MCF 10A (cell line): ENCODE results near the gene NOP53. TPM values are rescaled to one million over a fixed set of nuclear protein-coding genes. Genes with fewer than 3 reads are reported as not detected.

Source experiments
- BruUV-seq: library from RNA; stranded (reverse); fragments of 400-500 nt; replicated peaks from 2 replicates; lab custom pipeline; 2021; lab: Mats Ljungman, UMichigan
- CTCF ChIA-PET: fragments of 300-600 bp; sonication (Branson Sonifier 250); formaldehyde crosslinking; extraction: SDS; loops from one replicate; lab custom pipeline; 2021; ENCODE audit warnings: antibody characterized with exemption, inconsistent platforms; lab: Yijun Ruan, JAX
- POLR2A ChIA-PET: fragments of 300-600, 350-650 bp; sonication (Branson Sonifier 250); formaldehyde crosslinking; extraction: SDS; loops from one replicate; lab custom pipeline; 2020; ENCODE audit warnings: antibody characterized with exemption, inconsistent platforms; lab: Yijun Ruan, JAX
- DNase-seq: peaks from one replicate; pipeline ENCODE4 v3.0.0-alpha.2; 2018; ENCODE audit not compliant: unreplicated experiment
- H3K27ac Mint-ChIP-seq: one replicate; pipeline ENCODE4 v1.8.0; 2022; ENCODE audit warnings: mild to moderate bottlenecking, low read depth, mixed read lengths; ENCODE audit not compliant: unreplicated experiment
- H3K27me3 Mint-ChIP-seq: one replicate; pipeline ENCODE4 v1.8.0; 2022; ENCODE audit warnings: mixed read lengths; ENCODE audit not compliant: insufficient read depth, unreplicated experiment
- H3K36me3 Mint-ChIP-seq: one replicate; pipeline ENCODE4 v1.8.0; 2022; ENCODE audit warnings: mild to moderate bottlenecking, moderate library complexity, mixed read lengths; ENCODE audit not compliant: insufficient read depth, unreplicated experiment
- H3K4me1 Mint-ChIP-seq: one replicate; pipeline ENCODE4 v1.8.0; 2022; ENCODE audit warnings: mixed read lengths; ENCODE audit not compliant: insufficient read depth, unreplicated experiment
- H3K4me3 Mint-ChIP-seq: one replicate; pipeline ENCODE4 v1.8.0; 2022; ENCODE audit warnings: mild to moderate bottlenecking, moderate library complexity, mixed read lengths; ENCODE audit not compliant: unreplicated experiment
- H3K9me3 Mint-ChIP-seq: one replicate; pipeline ENCODE4 v1.8.0; 2022; ENCODE audit warnings: mixed read lengths; ENCODE audit not compliant: unreplicated experiment
- intact Hi-C: fragments of 100-400 bp; cut with micrococcal nuclease; formaldehyde crosslinking; loops from 2 replicates; pipeline ENCODE4 v1.14.1; 2022
- total RNA-seq: library from RNA; stranded (reverse); gene quantifications from 2 replicates; pipeline ENCODE4 v1.2.3, GENCODE V29; 2022
- TF ChIP-seq, protein P1 (sequence below): fragments of 200-600 bp; IDR thresholded peaks from one replicate; pipeline ENCODE4 v1.8.0; 2022; ENCODE audit warnings: antibody characterized with exemption, mild to moderate bottlenecking; ENCODE audit not compliant: unreplicated experiment

Gene NOP53
- total RNA-seq, 1 experiment from 2014 or later = 211 TPM

DNA sequence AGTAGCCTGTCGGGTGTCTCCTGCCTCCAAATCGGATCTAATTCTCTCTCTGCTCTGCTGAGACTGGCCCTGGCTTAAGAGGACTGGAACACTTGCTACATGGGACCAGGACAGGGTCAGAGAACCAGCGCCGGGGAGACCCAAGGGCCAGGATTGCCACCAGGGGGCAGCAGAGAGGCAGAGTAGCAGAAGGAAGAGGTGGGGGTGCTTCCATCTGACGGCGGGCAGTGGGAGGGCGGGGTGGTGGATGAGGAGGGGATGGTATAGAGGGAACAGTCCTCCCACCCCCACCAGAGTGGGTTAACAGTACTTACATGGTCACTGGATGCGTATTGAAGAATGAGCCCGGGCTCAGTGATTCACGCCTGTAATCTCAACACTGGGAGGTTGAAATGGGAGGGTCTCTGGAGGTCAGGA lies 45.1 kb downstream of the NOP53 start:
- ChIA-PET CTCF (interaction anchor here (0.6 to 1.5 kb wide), 29 partner anchors 9 to 757 kb away, joined by 3 to 14 read pairs (median 3); partner anchors contain the start of genes SELENOW, SYNGR4 and TMEM143), POLR2A (interaction anchor here (0.7 to 1.1 kb wide), 2 partner anchors 78 to 442 kb away, joined by 3 to 4 read pairs; partner anchors contain the start of gene DHX34)
- Mint-ChIP-seq H3K27ac (no peak overlapping the region), H3K9me3 (no peaks in the 10 kb centered on the region), H3K27me3 (no peaks in the 10 kb centered on the region), H3K4me3 (no peak overlapping the region), H3K36me3 (peaks cover 4% of the 10 kb centered on the region), H3K4me1 (peaks cover 9% of the 10 kb centered on the region)
- peak; percentile 82 for DNase-seq
- no TSS peak for BruUV-seq
- intact Hi-C loops = loop anchor here (1.0 kb wide), 1 partner anchor 73 kb away; no protein-coding TSS in a partner anchor
- TF ChIP-seq, protein P1, sequence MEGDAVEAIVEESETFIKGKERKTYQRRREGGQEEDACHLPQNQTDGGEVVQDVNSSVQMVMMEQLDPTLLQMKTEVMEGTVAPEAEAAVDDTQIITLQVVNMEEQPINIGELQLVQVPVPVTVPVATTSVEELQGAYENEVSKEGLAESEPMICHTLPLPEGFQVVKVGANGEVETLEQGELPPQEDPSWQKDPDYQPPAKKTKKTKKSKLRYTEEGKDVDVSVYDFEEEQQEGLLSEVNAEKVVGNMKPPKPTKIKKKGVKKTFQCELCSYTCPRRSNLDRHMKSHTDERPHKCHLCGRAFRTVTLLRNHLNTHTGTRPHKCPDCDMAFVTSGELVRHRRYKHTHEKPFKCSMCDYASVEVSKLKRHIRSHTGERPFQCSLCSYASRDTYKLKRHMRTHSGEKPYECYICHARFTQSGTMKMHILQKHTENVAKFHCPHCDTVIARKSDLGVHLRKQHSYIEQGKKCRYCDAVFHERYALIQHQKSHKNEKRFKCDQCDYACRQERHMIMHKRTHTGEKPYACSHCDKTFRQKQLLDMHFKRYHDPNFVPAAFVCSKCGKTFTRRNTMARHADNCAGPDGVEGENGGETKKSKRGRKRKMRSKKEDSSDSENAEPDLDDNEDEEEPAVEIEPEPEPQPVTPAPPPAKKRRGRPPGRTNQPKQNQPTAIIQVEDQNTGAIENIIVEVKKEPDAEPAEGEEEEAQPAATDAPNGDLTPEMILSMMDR = peak; percentile 84

DNA sequence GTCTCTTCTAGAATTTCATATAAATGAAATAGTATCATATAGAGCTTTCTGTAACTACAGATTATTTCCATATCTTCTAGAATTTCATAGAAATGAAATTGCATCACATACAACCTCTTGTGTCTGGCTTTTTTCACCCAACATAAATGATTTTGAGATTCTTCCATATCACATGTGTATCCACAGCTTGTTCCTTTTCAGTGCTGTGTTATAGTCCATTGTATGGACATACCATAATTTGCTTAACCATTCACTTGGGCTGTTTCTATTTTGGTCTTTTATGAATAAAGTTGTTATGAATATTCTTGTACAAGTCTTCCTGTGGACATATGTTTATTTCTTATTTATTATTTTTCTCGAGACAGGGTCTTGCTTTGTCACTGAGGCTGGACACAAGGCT lies 47.3 kb downstream of the NOP53 start:
- BruUV-seq = no TSS peak
- H3K27me3 Mint-ChIP-seq = no peaks in the 10 kb centered on the region

DNA sequence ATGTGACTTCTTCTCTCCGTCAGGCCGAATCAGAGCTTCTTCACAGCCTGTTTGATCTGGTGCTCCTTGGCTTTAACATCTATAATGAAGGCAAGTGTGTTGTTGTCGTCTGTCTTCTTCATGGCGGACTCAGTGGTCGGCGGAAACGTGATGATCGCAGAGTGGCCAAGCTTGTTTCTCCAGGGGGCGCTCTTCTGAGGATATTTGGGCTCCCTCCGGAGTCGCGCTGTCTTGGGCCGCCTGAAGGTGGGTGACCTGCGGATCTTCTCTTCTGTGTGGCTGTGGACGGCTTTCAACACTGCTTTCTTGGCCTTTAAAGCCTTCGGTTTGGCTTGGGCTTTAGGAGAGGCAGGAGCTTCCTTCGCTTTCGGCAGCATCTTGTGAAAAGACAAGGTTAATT lies 49.2 kb downstream of the NOP53 start:
- BruUV-seq = no TSS peak
- CTCF ChIA-PET = interaction anchor here (0.7 to 1.1 kb wide), 2 partner anchors 69 to 626 kb away, joined by 4 to 5 read pairs; no protein-coding TSS in a partner anchor
- intact Hi-C loops = no loop called here
- POLR2A ChIA-PET = no interaction called here
- DNase-seq = no peak
- H3K4me3 Mint-ChIP-seq = no peak overlapping the region
- H3K27ac Mint-ChIP-seq = no peak overlapping the region
- no peaks in the 10 kb centered on the region for H3K36me3 Mint-ChIP-seq
- H3K9me3 Mint-ChIP-seq = no peaks in the 10 kb centered on the region
- no peaks in the 10 kb centered on the region for H3K27me3 Mint-ChIP-seq
- H3K4me1 Mint-ChIP-seq = peaks cover 9% of the 10 kb centered on the region
- TF ChIP-seq, protein P1 = no peak

More for the DNA sequence above, 47.3 kb downstream of the NOP53 start:
- TF ChIP-seq, protein P1 = no peak
- Mint-ChIP-seq H3K36me3 (no peaks in the 10 kb centered on the region), H3K9me3 (no peaks in the 10 kb centered on the region), H3K4me1 (peaks cover 9% of the 10 kb centered on the region), H3K27ac (no peak overlapping the region), H3K4me3 (no peak overlapping the region)
- intact Hi-C loops = no loop called here
- ChIA-PET POLR2A (interaction anchor here (0.6 kb wide), 1 partner anchor 27 kb away, joined by 4 read pairs; no protein-coding TSS in a partner anchor), CTCF (interaction anchor here (0.6 to 1.9 kb wide), 5 partner anchors 8 to 71 kb away, joined by 3 to 9 read pairs (median 6); no protein-coding TSS in a partner anchor)
- no peak for DNase-seq

DNA sequence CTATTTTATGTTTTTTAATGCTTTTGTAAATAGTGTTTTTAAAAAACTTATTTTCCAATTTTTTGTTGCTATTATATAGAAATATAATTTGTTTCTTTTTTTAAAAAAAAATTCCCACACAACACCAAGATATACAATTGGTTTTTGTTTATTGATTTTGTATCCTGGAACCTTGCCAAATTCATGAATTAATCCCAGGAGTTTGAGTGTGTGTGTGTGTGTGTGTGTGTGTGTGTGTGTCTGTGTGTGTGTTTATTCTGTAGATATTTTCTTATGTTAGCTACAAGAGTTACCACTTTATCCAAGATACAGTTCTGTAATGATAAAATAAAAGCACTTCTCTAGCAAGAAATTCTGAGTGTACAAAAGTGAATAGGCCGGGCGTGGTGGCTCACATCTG lies 51.4 kb downstream of the NOP53 start:
- POLR2A ChIA-PET = interaction anchor here (0.7 kb wide), 2 partner anchors 72 to 634 kb away, joined by 3 read pairs; no protein-coding TSS in a partner anchor
- TF ChIP-seq, protein P1 = no peak
- DNase-seq = no peak
- intact Hi-C loops = no loop called here
- no peaks in the 10 kb centered on the region for H3K9me3 Mint-ChIP-seq
- H3K27ac Mint-ChIP-seq = no peak overlapping the region
- BruUV-seq = no TSS peak
- no peak overlapping the region for H3K4me3 Mint-ChIP-seq
- no peaks in the 10 kb centered on the region for H3K36me3 Mint-ChIP-seq
- H3K27me3 Mint-ChIP-seq = no peaks in the 10 kb centered on the region
- no peaks in the 10 kb centered on the region for H3K4me1 Mint-ChIP-seq
- CTCF ChIA-PET = interaction anchor here (0.5 to 2.0 kb wide), 6 partner anchors 11 to 549 kb away, joined by 3 to 7 read pairs (median 4); no protein-coding TSS in a partner anchor
